ENCODE results near the gene SLC1A3. TPM values are rescaled to one million over a fixed set of nuclear protein-coding genes. Genes with fewer than 3 reads are reported as not detected.

The SLC1A3 gene
- total RNA-seq, 1 experiment from 2014 or later, result not detected

DNA sequence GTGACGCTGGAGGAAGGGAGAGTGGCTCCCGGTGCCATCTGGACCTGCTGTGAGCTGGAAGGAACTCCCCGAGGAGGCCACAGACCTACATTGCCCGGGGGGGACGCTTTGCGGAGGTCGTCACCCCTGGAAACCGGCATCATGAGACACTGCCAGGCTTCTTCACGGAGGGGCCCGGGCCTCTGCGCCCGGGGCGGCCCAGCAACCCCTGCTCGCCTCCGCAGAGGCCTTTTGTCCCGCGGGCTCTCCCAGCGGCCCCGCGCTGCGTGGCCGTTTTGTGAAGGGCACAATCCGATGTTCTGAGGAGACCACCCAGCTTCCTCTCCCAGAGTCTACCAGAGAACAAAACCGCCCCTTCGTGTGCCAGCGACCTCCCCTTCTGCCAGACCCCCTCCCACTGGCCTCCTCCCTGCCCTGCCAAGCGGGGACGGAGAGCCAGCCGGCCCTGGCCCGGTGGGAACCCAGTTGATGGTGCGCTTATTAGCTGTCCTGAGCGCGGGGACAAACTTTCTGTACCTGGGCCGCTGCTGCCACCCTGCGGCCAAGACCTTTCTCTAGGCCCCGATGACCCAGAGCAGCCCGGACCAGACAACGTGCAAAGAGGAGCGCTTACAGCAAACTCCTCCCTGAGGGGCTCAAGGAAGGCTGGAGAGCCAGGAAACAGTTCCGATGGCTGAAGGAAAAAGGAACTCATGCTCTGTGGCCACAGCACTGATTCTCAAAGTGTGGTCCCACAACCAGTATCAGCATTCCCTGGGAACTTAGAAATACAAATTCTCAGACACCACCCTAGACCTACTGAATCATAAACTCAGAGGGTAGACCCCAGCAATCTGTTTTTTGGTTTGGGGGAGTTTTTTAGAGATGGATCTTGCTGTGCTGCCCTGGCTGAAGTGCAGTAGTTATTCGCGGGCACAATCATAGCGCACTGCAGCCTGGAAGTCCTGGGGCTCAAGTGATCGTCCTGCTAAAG, 86.7 kb downstream of the SLC1A3 start:
- peak; percentile 23 for DNase-seq (ENCODE audit: low read depth)
- in situ Hi-C loops (cut with HindIII; ENCODE audit: low pct_unique_long_range_greater_than_20kb, low sequenced_read_pairs), result no loop called here

DNA sequence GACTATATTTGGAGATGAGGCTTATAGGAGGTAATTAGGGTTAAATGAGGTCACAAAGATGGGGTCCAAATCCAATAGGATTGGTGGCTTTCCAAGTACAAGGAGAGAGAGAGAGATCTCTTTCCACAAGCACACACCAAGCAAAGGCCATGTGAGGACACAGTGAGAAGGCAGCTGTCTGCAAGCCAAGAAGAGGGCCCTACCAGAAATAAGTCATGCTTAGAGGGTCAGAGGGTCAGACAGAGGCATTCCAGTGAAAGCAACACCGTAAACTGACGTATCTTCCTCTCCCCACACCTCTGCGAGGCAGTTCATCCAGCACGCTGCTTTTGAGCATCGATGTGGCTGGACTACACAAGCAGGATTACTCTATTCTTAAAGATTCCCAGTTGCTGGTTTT, 87.9 kb downstream of the SLC1A3 start:
- in situ Hi-C loops (cut with HindIII; ENCODE audit: low pct_unique_long_range_greater_than_20kb, low sequenced_read_pairs), result no loop called here
- no peak for DNase-seq (ENCODE audit: low read depth)

DNA sequence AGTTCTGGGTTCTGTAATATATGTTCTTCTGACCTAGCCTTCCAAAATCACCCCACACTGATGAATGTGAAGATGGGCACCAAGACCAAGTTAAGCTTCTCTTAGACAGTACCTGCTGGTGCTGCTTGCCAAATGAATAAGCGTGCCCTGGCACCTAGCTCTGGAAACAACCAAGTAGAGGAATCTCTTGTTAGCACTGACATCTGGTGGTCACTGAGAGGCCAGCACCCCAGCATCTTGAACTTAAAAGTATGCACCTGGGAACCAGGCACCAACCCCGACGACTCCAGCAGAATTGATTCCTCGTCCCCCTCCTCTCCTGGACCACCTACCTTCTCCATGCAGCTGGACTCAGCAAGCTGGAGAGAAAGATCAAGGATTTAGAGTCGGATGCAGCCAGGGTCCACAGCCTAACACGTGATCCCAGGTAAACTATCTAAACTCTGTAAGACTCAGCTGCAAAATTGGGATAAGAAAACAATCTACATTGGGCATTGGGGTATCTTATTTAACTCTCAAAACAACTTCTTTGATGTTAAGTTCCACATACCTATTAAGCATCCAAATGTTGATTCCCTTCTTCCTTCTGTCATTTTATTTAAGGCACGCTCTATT, 89.8 kb downstream of the SLC1A3 start:
- DNase-seq (ENCODE audit: low read depth), result peak; percentile 23
- in situ Hi-C loops (cut with HindIII; ENCODE audit: low pct_unique_long_range_greater_than_20kb, low sequenced_read_pairs), result no loop called here

DNA sequence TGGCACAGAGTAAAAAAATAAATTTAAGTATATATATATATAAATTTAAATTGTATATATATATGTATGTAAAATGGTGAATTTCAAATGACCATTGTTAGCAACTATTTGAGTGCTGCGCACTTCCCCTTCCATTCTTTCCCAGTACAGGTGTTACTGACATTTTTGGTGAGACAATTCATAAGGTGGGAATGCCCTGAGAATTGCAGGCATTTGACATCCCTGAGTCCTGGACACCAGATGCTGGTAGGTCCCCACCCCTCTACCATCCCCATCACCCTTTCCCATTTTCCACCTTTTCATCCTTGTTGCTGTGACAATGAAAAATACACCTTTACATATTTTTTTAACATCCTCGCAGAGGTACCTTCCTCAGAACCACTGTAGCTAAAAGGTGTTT, 91.6 kb downstream of the SLC1A3 start:
- in situ Hi-C loops (cut with HindIII; ENCODE audit: low pct_unique_long_range_greater_than_20kb, low sequenced_read_pairs), result no loop called here
- DNase-seq (ENCODE audit: low read depth), result no peak

DNA sequence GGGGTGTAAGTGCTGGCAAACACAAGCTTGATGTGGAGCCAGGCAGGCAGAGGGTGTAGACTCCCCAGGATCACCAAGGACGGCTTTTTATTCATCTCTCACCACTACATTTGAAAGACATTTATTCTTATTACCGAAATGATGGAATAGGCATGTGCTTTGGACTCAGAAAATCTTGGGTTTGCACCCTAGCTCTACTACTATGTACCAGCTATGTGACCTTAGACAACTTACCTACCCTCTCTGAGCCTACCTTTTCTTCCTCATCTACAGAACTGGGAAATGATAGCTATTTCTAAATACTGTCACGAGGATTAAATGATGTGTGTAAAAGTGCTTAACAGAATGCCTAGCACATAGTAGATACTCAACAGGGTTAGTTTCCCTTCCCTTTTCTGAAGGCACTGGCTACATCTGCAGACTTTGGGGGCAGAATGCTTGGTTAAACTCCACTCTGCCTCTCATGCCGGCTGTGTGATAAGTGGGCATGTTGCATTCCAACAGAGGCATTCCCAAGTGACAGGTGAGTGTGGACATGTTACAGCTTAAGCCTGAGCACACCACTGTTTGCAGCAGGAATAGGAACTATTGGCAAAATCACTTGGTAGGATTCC, 94.8 kb downstream of the SLC1A3 start:
- in situ Hi-C loops (cut with HindIII; ENCODE audit: low pct_unique_long_range_greater_than_20kb, low sequenced_read_pairs), result no loop called here
- DNase-seq (ENCODE audit: low read depth), result no peak

DNA sequence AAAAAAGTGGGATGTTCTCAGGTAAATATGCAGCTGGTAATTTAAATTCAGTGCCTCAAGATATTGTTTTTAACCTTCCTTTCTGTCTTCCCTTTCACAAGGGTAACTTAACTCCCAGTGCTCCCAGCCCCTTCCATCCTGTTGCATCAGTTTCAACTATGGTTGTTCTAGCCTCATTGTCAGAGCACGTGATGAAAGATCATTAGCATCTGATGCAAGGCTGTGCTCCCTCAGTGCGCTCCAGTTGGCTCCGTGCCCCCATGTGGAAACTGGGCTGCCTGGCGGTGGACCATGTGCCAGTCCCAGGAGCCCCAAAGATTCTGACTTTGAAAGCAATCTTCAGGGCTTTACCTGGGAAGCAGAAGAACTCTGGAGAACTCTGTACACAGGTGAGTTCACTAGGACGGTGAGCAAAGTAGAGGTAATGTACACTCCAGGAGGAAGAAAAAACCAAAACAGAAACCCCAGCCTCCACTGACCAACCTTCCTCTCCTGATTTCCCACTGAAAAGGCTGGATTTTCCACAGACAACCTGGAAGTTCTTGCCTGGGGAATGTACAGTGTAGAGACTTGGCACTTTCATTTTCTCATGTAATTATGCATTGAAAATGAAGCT, 96.9 kb downstream of the SLC1A3 start:
- no peak for DNase-seq (ENCODE audit: low read depth)
- in situ Hi-C loops (cut with HindIII; ENCODE audit: low pct_unique_long_range_greater_than_20kb, low sequenced_read_pairs), result no loop called here

DNA sequence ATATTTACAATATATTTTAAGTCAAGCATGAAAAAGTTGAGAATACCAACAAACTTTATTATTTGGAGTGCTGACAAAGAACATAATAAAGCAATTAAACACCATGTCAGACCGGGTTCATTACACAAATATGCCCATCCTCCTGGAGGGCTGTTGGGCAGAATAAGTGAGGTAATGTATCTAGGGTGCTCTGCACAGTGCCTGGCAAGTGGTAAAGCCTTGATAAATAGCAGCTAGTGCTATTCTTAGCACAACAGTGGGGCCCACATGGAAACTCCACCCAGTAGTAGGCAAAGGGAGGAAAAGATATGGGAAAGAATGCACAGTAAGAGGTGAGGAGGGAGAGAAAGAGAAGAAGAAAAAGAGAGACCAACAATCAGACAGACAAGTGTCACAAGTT, 97.7 kb downstream of the SLC1A3 start:
- in situ Hi-C loops (cut with HindIII; ENCODE audit: low pct_unique_long_range_greater_than_20kb, low sequenced_read_pairs), result no loop called here

DNA sequence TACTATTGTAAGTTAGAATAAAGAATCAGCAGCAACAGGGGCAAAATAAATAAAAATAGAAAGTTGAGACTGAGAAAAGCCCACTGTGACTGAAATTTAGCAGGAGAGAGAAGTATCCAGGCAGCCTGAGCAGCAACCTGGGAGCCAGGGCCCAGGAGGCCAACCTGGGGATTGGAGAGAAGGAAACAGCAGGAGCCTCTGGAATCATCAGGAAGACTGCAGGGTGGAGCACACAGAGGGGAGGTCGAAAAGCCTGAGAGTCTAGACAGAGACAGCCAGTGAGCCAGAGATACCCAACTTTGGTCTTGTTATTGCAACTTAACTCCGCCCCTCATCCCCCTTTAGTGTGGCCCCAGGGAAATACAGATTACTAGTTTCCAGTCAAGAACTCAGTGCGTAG, 98.6 kb downstream of the SLC1A3 start:
- DNase-seq (ENCODE audit: low read depth), result no peak
- in situ Hi-C loops (cut with HindIII; ENCODE audit: low pct_unique_long_range_greater_than_20kb, low sequenced_read_pairs), result no loop called here

More for the DNA sequence above, 97.7 kb downstream of the SLC1A3 start:
- no peak for DNase-seq (ENCODE audit: low read depth)

DNA sequence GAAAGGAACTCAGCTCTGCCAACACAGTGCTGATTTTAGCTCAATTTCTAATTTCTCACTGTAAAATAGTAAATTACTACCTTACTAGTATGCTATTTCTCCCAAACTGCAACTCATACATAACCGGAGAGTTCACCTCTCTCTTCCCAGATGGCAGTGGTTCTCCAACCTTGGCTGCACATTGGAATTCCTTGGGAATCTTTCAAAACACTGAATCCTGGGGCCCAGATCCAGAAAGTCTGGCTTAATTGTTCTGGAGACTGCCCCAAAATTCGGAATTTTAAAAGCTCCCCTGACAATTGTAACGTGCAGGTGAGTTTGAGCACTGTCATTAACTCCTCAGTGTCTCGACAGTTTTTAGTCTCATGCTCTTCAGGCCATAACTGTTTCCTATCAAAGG, 100.3 kb downstream of the SLC1A3 start:
- in situ Hi-C loops (cut with HindIII; ENCODE audit: low pct_unique_long_range_greater_than_20kb, low sequenced_read_pairs), result no loop called here
- no peak for DNase-seq (ENCODE audit: low read depth)

DNA sequence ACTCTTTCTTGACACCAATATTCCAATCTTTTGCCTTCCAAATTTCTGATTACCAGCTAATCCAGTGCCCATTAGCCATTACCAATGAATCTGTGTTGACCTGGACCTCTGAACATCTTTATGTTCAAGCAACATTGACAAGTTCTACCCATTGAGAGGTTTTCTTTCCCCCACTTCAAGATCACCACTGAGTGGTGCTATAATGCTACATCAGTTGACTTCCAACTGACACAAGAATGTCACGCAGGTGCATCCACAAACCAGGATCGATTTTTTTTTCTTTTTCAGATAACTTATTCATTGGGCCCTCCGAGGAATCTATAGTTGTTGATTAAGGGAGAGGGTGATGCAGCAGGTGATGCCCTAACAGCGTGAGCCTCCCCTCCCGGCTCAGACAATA, 102.6 kb downstream of the SLC1A3 start:
- DNase-seq (ENCODE audit: low read depth), result no peak
- in situ Hi-C loops (cut with HindIII; ENCODE audit: low pct_unique_long_range_greater_than_20kb, low sequenced_read_pairs), result no loop called here

DNA sequence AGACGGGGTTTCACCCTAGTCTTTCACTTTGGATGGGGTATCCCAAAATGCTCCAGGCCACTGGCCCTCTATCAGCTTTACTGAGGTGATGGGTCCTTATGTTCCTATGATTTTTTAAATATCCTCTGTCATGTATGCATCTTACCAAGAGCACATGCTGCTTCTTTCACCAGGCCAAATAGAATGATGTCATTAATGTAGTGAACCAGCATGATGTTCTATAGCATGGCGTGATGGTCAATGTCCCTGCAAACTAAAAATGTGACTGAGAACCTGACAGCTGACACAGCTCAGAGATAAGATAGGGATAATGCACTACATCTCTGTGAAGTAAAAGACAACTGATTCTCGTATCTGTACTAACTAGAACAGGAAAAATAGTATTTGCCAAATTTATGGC, 103.6 kb downstream of the SLC1A3 start:
- in situ Hi-C loops (cut with HindIII; ENCODE audit: low pct_unique_long_range_greater_than_20kb, low sequenced_read_pairs), result no loop called here
- no peak for DNase-seq (ENCODE audit: low read depth)

DNA sequence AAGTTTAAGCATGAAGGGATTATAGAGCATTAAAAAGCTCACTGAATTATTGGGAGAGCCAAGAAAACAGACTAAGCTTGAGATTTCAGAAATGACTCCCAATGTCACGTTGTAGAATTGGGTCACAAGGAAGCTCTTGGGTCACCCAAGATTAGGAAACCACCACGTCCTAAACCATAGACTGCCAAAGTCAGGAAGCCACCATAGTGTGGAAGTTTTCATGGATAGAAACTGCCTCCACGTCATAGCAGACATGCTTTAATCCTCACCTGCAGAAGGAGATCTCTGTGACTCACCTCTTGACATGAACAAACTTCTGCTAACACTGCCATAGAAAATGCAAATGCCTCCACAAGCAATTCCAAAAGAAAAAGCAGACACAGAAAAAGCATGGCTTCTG, 106.3 kb downstream of the SLC1A3 start:
- in situ Hi-C loops (cut with HindIII; ENCODE audit: low pct_unique_long_range_greater_than_20kb, low sequenced_read_pairs), result no loop called here

DNA sequence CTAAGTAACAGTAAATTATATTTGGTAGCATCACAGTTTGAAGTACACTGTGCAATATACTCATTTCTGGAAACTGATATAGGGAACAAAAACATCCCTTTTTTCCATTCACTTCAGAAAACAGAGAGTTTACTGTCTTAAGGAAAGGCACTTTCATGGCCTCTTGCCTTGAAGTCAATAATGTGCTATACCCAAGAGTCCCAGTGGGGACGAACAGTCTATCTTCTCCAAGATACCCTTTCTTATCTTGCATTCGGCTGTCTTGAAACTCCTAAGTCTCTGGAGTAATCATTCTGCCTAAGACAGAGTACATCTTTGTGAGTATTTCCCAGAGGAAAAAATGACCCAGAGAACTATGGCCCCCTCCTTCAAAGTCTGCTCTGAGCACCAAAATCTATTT, 107.1 kb downstream of the SLC1A3 start:
- in situ Hi-C loops (cut with HindIII; ENCODE audit: low pct_unique_long_range_greater_than_20kb, low sequenced_read_pairs), result no loop called here
- DNase-seq (ENCODE audit: low read depth), result no peak

More for the DNA sequence above, 106.3 kb downstream of the SLC1A3 start:
- DNase-seq (ENCODE audit: low read depth), result no peak

DNA sequence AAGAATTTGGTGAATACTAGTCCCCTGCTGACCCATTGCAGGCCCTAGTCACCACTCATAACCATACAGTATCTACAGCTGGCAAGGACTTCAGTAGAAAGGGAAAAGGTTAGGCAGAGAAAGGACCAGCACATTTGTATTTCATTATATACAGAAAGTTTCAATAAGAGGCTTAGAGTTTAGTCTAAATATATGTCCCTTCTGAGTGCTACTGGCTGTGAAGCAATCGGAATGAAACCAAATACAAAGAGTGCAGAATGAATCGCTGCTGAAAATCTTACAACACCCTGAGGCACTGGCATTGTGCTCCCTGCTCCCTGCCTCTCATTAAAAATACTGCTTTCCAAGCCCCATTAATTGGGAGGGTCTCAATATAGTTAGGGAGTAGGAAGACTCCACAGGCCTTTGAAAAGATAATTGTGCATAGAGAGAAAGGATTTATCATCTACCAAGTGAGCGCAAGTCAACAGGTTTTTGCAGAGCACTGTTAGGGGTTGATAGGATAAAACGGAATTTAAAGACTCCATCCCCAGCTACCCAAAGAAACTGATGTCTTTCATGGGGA, 110.8 kb downstream of the SLC1A3 start:
- DNase-seq (ENCODE audit: low read depth), result no peak
- in situ Hi-C loops (cut with HindIII; ENCODE audit: low pct_unique_long_range_greater_than_20kb, low sequenced_read_pairs), result no loop called here

DNA sequence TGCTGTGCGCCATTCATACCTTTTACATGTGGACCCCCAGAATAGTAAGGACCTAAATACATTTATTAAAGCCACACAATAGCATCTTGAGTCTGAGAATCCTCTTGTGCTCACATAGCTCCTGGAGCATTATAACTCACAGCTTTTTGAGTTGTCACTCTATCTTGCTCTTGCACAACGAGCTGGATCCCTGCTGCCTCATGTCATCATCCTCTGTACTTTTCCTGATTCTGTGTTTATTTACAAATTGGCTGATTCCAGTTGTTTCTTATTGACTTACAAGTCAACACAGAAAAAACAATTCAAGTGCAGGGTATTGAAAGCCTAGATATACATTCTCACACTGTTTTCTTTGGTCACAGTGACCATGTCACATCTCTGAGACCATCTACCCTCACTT, 112.9 kb downstream of the SLC1A3 start:
- in situ Hi-C loops (cut with HindIII; ENCODE audit: low pct_unique_long_range_greater_than_20kb, low sequenced_read_pairs), result no loop called here
- DNase-seq (ENCODE audit: low read depth), result no peak

DNA sequence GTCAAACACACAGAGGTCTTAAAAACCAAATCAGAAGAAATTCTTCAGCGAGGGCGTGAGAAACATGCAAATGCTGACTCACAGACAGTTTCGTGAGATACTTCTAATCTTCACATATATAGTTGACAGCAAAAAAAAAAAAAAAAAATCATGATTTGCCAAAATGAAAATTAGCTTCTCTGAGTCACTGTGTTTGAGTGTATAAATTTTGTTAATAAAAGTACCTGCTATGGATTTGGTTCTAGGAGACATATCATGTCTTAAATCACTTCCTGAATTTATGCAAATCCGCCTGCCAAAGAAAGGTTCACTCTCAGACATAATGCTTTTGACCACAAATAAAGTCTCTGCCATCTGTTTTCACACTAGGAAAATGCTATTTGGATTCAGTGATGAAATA, 114.3 kb downstream of the SLC1A3 start:
- in situ Hi-C loops (cut with HindIII; ENCODE audit: low pct_unique_long_range_greater_than_20kb, low sequenced_read_pairs), result no loop called here
- DNase-seq (ENCODE audit: low read depth), result no peak

DNA sequence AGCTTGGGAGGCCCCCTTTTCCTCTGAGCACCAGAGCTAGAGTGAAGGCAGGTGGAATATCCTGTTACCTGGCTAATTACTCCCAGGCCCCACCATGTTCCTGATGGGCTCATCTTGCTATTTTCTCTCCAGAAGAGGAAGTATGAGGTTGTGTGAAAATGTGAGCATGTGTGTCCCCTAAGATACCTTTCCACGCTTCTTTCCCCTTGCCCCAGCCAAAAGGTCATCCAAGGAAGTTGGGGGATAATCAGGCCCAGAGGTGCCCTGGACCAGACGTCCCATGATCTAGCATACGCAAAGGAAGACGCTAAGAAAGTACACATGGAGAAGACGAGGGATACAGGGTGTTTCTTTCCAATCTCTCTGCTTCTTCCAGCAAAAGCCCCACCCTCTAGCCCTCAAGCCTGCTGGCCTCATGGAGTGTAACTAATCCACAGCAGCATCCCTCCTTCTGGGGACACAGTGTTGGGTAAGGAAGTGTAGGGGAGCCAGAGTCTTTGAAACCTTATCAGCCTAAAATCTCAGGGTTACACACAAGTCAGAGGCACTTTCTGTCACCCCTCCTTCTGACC, 115.3 kb downstream of the SLC1A3 start:
- no peak for DNase-seq (ENCODE audit: low read depth)
- in situ Hi-C loops (cut with HindIII; ENCODE audit: low pct_unique_long_range_greater_than_20kb, low sequenced_read_pairs), result no loop called here

DNA sequence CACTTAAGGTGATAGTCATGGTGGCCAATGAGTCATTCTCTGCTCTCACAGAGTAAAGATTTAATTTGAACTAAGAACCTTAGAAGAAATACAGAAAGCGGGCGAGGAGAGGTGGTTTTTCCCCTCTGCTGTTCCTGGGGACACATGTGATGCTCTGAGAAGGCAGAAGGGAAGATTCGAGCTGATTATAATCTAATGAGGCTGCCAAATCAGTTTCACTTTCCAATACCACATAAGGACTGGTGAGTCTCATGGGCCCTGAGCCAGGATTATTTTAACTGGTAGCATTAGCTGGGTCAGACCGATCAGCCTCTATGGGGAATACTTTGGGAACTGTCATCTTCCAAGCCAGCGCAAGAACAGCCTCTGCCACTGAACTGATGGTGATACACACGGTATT, 116.5 kb downstream of the SLC1A3 start:
- in situ Hi-C loops (cut with HindIII; ENCODE audit: low pct_unique_long_range_greater_than_20kb, low sequenced_read_pairs), result no loop called here
- DNase-seq (ENCODE audit: low read depth), result no peak
